ENCODE data around the gene MICB. TPM values are rescaled to one million over a fixed set of nuclear protein-coding genes. Genes with fewer than 3 reads are reported as not detected.

MICB gene
- total and polyA plus RNA-seq, 9 of the 15 experiments (the other 6 are each of a cell fraction or from before 2014, with no cell fraction given): 13.3 to 34.5 (median 19.8) TPM

DNA sequence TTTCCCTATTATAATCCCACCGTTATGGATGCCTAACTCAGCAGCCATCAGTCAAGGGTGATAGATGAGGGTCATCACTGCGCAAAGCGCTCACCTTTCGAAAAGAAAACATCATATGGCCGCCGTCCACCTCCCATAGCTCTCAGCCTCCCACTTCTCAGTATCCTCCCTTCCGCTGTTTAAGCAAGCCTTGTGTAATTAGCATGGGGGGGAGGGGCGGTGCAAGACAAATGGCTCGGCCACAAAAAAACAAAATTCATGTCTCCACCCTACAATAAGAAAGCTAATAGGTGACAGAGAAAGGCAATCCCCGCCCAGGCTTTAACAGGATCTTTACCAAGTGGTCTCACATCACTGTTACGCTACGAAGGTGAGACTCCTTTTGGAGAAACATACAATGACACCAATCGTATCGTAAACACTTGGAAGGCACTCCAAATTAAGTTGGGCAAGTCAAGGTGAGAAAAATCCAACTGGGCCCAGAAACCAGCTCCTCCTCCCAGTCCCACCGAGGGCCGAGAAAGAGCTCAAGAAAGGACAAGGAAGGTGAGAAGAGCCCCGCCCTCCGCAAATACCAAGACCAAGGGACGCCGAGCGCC, 43.2 kb downstream of the MICB start (continued):
- TF ChIP-seq, protein P1, sequence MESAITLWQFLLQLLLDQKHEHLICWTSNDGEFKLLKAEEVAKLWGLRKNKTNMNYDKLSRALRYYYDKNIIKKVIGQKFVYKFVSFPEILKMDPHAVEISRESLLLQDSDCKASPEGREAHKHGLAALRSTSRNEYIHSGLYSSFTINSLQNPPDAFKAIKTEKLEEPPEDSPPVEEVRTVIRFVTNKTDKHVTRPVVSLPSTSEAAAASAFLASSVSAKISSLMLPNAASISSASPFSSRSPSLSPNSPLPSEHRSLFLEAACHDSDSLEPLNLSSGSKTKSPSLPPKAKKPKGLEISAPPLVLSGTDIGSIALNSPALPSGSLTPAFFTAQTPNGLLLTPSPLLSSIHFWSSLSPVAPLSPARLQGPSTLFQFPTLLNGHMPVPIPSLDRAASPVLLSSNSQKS (CRISPR knock-in tag; IDR thresholded peaks at IDR 0.05): no peak
- 0 out of 2 replicates have a peak, but pooled peaks have one; percentile 7 for TF ChIP-seq ZNF766 (CRISPR knock-in tag; conservative IDR thresholded peaks at IDR 0.05)
- no peak for TF ChIP-seq HEY1 (CRISPR knock-in tag; IDR thresholded peaks at IDR 0.05; ENCODE audit: borderline replicate concordance)
- peak; percentile 31; the same call in 1 of the 2 replicates for TF ChIP-seq CEBPG (CRISPR knock-in tag; IDR thresholded peaks at IDR 0.05)
- TF ChIP-seq CEBPG (tag; conservative IDR thresholded peaks at IDR 0.05 in 1 of 2, IDR thresholded peaks at IDR 0.05 in 1 of 2): peak; percentile 55 to 63; a peak in 3 of 4 replicates
- TF ChIP-seq, protein P2, sequence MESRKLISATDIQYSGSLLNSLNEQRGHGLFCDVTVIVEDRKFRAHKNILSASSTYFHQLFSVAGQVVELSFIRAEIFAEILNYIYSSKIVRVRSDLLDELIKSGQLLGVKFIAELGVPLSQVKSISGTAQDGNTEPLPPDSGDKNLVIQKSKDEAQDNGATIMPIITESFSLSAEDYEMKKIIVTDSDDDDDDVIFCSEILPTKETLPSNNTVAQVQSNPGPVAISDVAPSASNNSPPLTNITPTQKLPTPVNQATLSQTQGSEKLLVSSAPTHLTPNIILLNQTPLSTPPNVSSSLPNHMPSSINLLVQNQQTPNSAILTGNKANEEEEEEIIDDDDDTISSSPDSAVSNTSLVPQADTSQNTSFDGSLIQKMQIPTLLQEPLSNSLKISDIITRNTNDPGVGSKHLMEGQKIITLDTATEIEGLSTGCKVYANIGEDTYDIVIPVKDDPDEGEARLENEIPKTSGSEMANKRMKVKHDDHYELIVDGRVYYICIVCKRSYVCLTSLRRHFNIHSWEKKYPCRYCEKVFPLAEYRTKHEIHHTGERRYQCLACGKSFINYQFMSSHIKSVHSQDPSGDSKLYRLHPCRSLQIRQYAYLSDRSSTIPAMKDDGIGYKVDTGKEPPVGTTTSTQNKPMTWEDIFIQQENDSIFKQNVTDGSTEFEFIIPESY (CRISPR knock-in tag; IDR thresholded peaks at IDR 0.05): no peak
- TF ChIP-seq PTTG1 (tag; IDR thresholded peaks at IDR 0.05; ENCODE audit: low read depth): no peak
- TF ChIP-seq, protein P3, sequence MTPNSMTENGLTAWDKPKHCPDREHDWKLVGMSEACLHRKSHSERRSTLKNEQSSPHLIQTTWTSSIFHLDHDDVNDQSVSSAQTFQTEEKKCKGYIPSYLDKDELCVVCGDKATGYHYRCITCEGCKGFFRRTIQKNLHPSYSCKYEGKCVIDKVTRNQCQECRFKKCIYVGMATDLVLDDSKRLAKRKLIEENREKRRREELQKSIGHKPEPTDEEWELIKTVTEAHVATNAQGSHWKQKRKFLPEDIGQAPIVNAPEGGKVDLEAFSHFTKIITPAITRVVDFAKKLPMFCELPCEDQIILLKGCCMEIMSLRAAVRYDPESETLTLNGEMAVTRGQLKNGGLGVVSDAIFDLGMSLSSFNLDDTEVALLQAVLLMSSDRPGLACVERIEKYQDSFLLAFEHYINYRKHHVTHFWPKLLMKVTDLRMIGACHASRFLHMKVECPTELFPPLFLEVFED (CRISPR knock-in tag; conservative IDR thresholded peaks at IDR 0.05): no peak
- TF ChIP-seq ZNF79 (CRISPR knock-in tag; IDR thresholded peaks at IDR 0.05; ENCODE audit: low read depth): no peak
- TF ChIP-seq, protein P4, sequence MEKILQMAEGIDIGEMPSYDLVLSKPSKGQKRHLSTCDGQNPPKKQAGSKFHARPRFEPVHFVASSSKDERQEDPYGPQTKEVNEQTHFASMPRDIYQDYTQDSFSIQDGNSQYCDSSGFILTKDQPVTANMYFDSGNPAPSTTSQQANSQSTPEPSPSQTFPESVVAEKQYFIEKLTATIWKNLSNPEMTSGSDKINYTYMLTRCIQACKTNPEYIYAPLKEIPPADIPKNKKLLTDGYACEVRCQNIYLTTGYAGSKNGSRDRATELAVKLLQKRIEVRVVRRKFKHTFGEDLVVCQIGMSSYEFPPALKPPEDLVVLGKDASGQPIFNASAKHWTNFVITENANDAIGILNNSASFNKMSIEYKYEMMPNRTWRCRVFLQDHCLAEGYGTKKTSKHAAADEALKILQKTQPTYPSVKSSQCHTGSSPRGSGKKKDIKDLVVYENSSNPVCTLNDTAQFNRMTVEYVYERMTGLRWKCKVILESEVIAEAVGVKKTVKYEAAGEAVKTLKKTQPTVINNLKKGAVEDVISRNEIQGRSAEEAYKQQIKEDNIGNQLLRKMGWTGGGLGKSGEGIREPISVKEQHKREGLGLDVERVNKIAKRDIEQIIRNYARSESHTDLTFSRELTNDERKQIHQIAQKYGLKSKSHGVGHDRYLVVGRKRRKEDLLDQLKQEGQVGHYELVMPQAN (IDR thresholded peaks at IDR 0.05; ENCODE audit: borderline replicate concordance): peak; percentile 71; the same call in 1 of the 2 replicates
- TF ChIP-seq, protein P5, sequence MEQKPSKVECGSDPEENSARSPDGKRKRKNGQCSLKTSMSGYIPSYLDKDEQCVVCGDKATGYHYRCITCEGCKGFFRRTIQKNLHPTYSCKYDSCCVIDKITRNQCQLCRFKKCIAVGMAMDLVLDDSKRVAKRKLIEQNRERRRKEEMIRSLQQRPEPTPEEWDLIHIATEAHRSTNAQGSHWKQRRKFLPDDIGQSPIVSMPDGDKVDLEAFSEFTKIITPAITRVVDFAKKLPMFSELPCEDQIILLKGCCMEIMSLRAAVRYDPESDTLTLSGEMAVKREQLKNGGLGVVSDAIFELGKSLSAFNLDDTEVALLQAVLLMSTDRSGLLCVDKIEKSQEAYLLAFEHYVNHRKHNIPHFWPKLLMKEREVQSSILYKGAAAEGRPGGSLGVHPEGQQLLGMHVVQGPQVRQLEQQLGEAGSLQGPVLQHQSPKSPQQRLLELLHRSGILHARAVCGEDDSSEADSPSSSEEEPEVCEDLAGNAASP (IDR thresholded peaks at IDR 0.05): no peak
- TF ChIP-seq, protein P6, sequence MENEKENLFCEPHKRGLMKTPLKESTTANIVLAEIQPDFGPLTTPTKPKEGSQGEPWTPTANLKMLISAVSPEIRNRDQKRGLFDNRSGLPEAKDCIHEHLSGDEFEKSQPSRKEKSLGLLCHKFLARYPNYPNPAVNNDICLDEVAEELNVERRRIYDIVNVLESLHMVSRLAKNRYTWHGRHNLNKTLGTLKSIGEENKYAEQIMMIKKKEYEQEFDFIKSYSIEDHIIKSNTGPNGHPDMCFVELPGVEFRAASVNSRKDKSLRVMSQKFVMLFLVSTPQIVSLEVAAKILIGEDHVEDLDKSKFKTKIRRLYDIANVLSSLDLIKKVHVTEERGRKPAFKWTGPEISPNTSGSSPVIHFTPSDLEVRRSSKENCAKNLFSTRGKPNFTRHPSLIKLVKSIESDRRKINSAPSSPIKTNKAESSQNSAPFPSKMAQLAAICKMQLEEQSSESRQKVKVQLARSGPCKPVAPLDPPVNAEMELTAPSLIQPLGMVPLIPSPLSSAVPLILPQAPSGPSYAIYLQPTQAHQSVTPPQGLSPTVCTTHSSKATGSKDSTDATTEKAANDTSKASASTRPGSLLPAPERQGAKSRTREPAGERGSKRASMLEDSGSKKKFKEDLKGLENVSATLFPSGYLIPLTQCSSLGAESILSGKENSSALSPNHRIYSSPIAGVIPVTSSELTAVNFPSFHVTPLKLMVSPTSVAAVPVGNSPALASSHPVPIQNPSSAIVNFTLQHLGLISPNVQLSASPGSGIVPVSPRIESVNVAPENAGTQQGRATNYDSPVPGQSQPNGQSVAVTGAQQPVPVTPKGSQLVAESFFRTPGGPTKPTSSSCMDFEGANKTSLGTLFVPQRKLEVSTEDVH (IDR thresholded peaks at IDR 0.05; ENCODE audit: low read depth, partially characterized antibody): no peak
- no peak for TF ChIP-seq YBX1 (IDR thresholded peaks at IDR 0.05)
- TF ChIP-seq RNF2 (IDR thresholded peaks at IDR 0.05): peak; percentile 67; the same call in 1 of the 2 replicates
- TF ChIP-seq MAFF (IDR thresholded peaks at IDR 0.05; ENCODE audit: low read length): no peak
- TF ChIP-seq CEBPB (tag; IDR thresholded peaks at IDR 0.05): peak; percentile 92
- TF ChIP-seq ZNF707 (CRISPR knock-in tag; conservative IDR thresholded peaks at IDR 0.05): no peak

All from K562 (cell line).